Smooth muscle cell (in vitro differentiated cells): ENCODE results near the gene SMC1A. TPM values are rescaled to one million over a fixed set of nuclear protein-coding genes. Genes with fewer than 3 reads are reported as not detected.

Source experiments
- DNase-seq: peaks from one replicate; lab custom pipeline; 2025; ENCODE audit not compliant: unreplicated experiment; lab: John Stamatoyannopoulos, UW
- H2AFZ ChIP-seq: fragments of 200-600 bp; sonication (generic); 2 replicates; pipeline ENCODE4 v1.6.0; 2016; ENCODE audit warnings: antibody characterized with exemption, low read depth, mild to moderate bottlenecking
- H3F3A ChIP-seq: fragments of 200-600 bp; sonication (generic); 2 replicates; pipeline ENCODE4 v1.6.0; 2017; ENCODE audit warnings: antibody characterized with exemption, low read depth
- H3K27ac ChIP-seq: fragments of 200-600 bp; sonication (generic); 2 replicates; pipeline ENCODE4 v1.5.1; 2016; ENCODE audit warnings: low read depth, mild to moderate bottlenecking
- H3K27me3 ChIP-seq: fragments of 200-600 bp; sonication (generic); 2 replicates; pipeline ENCODE4 v1.6.1; 2016; ENCODE audit warnings: low read depth, mild to moderate bottlenecking
- H3K36me3 ChIP-seq: fragments of 200-600 bp; sonication (generic); 2 replicates; pipeline ENCODE4 v1.5.1; 2016; ENCODE audit warnings: low read depth
- H3K4me1 ChIP-seq: fragments of 200-600 bp; sonication (generic); 2 replicates; pipeline ENCODE4 v1.5.1; 2016; ENCODE audit warnings: low read depth
- H3K4me2 ChIP-seq: fragments of 200-600 bp; sonication (generic); 2 replicates; pipeline ENCODE4 v1.6.0; 2016; ENCODE audit warnings: mild to moderate bottlenecking
- H3K4me3 ChIP-seq: fragments of 200-600 bp; sonication (generic); 2 replicates; pipeline ENCODE4 v1.5.1; 2016; ENCODE audit warnings: mild to moderate bottlenecking
- H3K79me2 ChIP-seq: fragments of 200-600 bp; sonication (generic); 2 replicates; pipeline ENCODE4 v1.6.0; 2016; ENCODE audit warnings: low read depth, mild to moderate bottlenecking
- H3K9ac ChIP-seq: fragments of 200-600 bp; sonication (generic); 2 replicates; pipeline ENCODE4 v1.6.0; 2016; ENCODE audit warnings: low read depth
- H3K9me3 ChIP-seq: fragments of 200-600 bp; sonication (generic); replicated peaks from 2 replicates; pipeline ENCODE4 v1.5.1; 2016; ENCODE audit warnings: low read depth
- H4K20me1 ChIP-seq: fragments of 200-600 bp; sonication (generic); 2 replicates; pipeline ENCODE4 v1.6.0; 2016; ENCODE audit warnings: low read depth
- WGBS: methylation state at CpG from one replicate; pipeline ENCODE4 v1.1.7; 2016; ENCODE audit warnings: low lambda C conversion rate; 5-methylcytosine and 5-hydroxymethylcytosine counted together
- polyA plus RNA-seq: library from polyadenylated mRNA; unstranded; fragments of >200 nt; fragmentation: Nextera tagmentation; extraction: Ambion mirVana; gene quantifications from 2 replicates; pipeline ENCODE4 v1.2.1, GENCODE V29; 2016
- total RNA-seq: library from RNA; depleted of rRNA; stranded (reverse); fragments of >200 nt; gene quantifications from 2 replicates; pipeline ENCODE4 v1.2.3, GENCODE V29; 2014
- TF ChIP-seq, protein P1 (sequence below): fragments of 200-600 bp; sonication (generic); IDR thresholded peaks from 2 replicates; pipeline ENCODE4 v1.5.1; 2017; ENCODE audit warnings: borderline replicate concordance, mild to moderate bottlenecking, antibody characterized with exemption; ENCODE audit not compliant: insufficient read depth, poor library complexity, severe bottlenecking

Gene SMC1A
- total and polyA plus RNA-seq, 2 experiments from 2014 or later = 18.3 to 19.7 TPM

DNA sequence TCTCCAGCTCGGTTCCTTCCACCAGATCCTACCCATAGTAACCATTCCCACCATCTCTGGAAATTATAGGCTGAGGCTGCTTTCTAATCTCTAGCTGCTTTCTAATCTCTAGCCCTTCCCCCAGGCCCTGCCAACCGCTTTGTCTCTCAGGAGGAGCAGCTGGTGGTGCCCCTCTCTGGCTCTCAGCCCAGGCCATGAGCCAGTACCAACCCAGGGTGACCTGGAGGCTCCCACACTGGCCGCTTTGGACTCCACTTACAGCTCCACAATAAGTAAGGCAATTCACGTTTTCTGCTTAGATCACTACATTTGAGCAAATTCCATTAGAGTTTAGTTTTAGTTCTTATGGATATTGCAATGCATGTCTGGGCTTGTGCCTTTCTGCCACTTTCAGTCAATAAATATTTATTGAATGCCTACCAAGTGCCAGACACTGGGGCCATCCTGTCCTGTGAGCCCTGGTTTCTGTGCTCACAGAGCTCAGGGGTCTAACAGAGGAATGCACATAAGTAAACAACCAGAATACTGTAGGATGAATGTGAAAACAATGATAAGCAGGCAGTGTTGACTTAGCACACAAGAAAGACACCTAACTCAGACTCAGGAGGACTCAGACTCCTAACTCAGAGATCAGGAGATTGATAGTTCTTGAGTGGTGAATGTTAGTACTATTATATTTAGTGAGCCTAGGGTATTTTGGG lies 38.9 kb downstream of the SMC1A start:
- Histone ChIP-seq H3F3A (no peaks in the 10 kb centered on the region), H3K4me1 (no peaks in the 10 kb centered on the region), H3K9me3 (no peaks in the 10 kb centered on the region), H3K9ac (no peak overlapping the region), H4K20me1 (no peaks in the 10 kb centered on the region), H3K4me2 (no peak overlapping the region), H3K4me3 (no peak overlapping the region), H3K27ac (no peak overlapping the region), H3K36me3 (no peaks in the 10 kb centered on the region), H3K79me2 (no peaks in the 10 kb centered on the region), H2AFZ (no peak overlapping the region), H3K27me3 (no peaks in the 10 kb centered on the region)
- no peak for DNase-seq
- TF ChIP-seq, protein P1, sequence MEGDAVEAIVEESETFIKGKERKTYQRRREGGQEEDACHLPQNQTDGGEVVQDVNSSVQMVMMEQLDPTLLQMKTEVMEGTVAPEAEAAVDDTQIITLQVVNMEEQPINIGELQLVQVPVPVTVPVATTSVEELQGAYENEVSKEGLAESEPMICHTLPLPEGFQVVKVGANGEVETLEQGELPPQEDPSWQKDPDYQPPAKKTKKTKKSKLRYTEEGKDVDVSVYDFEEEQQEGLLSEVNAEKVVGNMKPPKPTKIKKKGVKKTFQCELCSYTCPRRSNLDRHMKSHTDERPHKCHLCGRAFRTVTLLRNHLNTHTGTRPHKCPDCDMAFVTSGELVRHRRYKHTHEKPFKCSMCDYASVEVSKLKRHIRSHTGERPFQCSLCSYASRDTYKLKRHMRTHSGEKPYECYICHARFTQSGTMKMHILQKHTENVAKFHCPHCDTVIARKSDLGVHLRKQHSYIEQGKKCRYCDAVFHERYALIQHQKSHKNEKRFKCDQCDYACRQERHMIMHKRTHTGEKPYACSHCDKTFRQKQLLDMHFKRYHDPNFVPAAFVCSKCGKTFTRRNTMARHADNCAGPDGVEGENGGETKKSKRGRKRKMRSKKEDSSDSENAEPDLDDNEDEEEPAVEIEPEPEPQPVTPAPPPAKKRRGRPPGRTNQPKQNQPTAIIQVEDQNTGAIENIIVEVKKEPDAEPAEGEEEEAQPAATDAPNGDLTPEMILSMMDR = no peak
- 61% methylated on average over 4 of the region's 4 CpGs for WGBS

DNA sequence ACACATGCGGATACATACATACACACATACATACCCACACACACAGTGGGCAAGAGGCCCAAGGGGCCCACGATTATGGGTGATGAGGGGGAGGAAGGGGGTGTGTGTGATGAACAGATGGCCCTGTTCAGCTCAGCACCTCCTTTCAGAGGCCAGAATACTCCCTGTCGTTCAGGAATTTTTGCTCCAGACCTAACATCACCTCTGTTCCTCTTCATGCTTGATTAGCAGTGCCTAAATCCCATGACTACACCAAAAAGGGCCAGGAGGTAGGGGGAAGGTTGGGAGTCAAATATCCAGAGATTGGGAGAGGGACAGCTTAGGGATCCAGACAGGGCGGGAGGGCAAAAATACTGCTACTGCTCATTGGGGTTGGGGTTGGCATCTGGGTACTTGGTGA lies 42.7 kb downstream of the SMC1A start:
- no peak overlapping the region for H3K27ac ChIP-seq
- H3K4me1 ChIP-seq = no peaks in the 10 kb centered on the region
- H2AFZ ChIP-seq = no peak overlapping the region
- H3F3A ChIP-seq = no peaks in the 10 kb centered on the region
- 76% methylated on average over 4 of the region's 4 CpGs for WGBS
- no peaks in the 10 kb centered on the region for H3K36me3 ChIP-seq
- no peak overlapping the region for H3K9ac ChIP-seq
- no peaks in the 10 kb centered on the region for H3K79me2 ChIP-seq
- no peak for DNase-seq
- H4K20me1 ChIP-seq = no peaks in the 10 kb centered on the region
- TF ChIP-seq, protein P1 = no peak
- no peaks in the 10 kb centered on the region for H3K27me3 ChIP-seq
- H3K4me3 ChIP-seq = no peak overlapping the region
- H3K9me3 ChIP-seq = no peaks in the 10 kb centered on the region
- no peak overlapping the region for H3K4me2 ChIP-seq

DNA sequence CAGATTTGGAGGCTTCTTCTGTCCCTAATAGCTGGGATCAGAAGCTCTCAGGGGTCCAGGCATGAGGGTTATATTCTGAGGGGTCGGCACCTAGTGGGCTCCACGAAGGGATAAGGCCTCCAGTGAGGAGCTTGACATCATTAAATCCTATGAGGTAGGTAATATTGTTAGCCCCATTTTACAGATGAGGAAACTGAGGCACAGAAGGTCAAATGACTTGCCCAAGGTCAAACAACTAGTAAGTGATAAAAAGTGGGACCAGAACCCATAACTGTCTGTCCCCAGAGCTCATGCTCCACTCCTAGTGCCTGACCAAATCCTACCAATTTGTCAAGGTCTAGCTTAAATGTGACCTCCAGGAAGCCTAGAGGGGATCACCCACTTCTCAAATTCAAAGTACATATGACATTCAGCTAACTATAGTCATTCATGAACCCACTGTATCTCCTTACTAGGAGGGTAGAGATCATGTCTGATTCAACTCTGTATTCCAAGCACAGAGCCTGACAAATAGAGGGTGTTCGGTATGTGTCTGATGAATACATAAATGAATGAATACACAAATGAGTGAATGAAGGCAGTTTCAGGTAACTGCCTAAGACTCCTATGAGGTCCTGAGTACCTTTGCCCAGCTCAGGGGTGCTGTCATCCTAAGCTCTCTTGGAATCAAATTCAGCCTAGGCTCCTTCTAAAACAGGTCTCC lies 43.3 kb downstream of the SMC1A start:
- Histone ChIP-seq H3K79me2 (no peaks in the 10 kb centered on the region), H2AFZ (no peak overlapping the region), H4K20me1 (no peaks in the 10 kb centered on the region), H3K9ac (no peak overlapping the region), H3K4me1 (no peaks in the 10 kb centered on the region), H3F3A (no peaks in the 10 kb centered on the region), H3K27me3 (no peaks in the 10 kb centered on the region), H3K4me3 (no peak overlapping the region), H3K36me3 (no peaks in the 10 kb centered on the region), H3K27ac (no peak overlapping the region), H3K9me3 (no peaks in the 10 kb centered on the region), H3K4me2 (no peak overlapping the region)
- no peak for DNase-seq
- TF ChIP-seq, protein P1 = no peak
- 77% methylated on average over 3 of the region's 3 CpGs for WGBS
